ENCODE results near the gene PAPSS2. TPM values are rescaled to one million over a fixed set of nuclear protein-coding genes. Genes with fewer than 3 reads are reported as not detected.
A peak's percentile ranks its signal among the peaks of the same experiment; 100 is the strongest.

The PAPSS2 gene
- total and polyA plus RNA-seq, 2 experiments from 2014 or later = 2.4 to 6.4 TPM

GRCh38 chr10:87771871-87772500, 112.3 kb downstream of the PAPSS2 start:
- H3K4me1 ChIP-seq (ENCODE audit: low read depth) = no peaks in the 10 kb centered on the region
- DNase-seq (ENCODE audit: low read depth in 1 of 2, low spot score in 1 of 2) = peak; percentile 38 to 59
- no peaks in the 10 kb centered on the region for H3K27me3 ChIP-seq
- TF ChIP-seq, protein P1, sequence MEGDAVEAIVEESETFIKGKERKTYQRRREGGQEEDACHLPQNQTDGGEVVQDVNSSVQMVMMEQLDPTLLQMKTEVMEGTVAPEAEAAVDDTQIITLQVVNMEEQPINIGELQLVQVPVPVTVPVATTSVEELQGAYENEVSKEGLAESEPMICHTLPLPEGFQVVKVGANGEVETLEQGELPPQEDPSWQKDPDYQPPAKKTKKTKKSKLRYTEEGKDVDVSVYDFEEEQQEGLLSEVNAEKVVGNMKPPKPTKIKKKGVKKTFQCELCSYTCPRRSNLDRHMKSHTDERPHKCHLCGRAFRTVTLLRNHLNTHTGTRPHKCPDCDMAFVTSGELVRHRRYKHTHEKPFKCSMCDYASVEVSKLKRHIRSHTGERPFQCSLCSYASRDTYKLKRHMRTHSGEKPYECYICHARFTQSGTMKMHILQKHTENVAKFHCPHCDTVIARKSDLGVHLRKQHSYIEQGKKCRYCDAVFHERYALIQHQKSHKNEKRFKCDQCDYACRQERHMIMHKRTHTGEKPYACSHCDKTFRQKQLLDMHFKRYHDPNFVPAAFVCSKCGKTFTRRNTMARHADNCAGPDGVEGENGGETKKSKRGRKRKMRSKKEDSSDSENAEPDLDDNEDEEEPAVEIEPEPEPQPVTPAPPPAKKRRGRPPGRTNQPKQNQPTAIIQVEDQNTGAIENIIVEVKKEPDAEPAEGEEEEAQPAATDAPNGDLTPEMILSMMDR (IDR thresholded peaks at IDR 0.05; ENCODE audit: low read depth, low read length) = peak; percentile 48
- H3K27ac ChIP-seq = no peak overlapping the region
- H3K4me3 ChIP-seq = no peak overlapping the region
- peaks cover 34% of the 10 kb centered on the region for H3K36me3 ChIP-seq
- H3K9me3 ChIP-seq (ENCODE audit: low read depth) = no peaks in the 10 kb centered on the region

GRCh38 chr10:87775766-87776165, 116.1 kb downstream of the PAPSS2 start:
- H3K4me1 ChIP-seq (ENCODE audit: low read depth) = no peaks in the 10 kb centered on the region
- DNase-seq (ENCODE audit: low read depth in 1 of 2, low spot score in 1 of 2) = peak in 1 of 2 donors; percentile 43
- no peaks in the 10 kb centered on the region for H3K9me3 ChIP-seq (ENCODE audit: low read depth)
- H3K4me3 ChIP-seq = no peak overlapping the region
- no peaks in the 10 kb centered on the region for H3K27me3 ChIP-seq
- TF ChIP-seq, protein P1 (IDR thresholded peaks at IDR 0.05; ENCODE audit: low read depth, low read length) = no peak
- H3K27ac ChIP-seq = no peak overlapping the region
- H3K36me3 ChIP-seq = peaks cover 23% of the 10 kb centered on the region

- Histone ChIP-seq H3K4me3 (no peak overlapping the region), H3K36me3 (peaks cover 22% of the 10 kb centered on the region), H3K9me3 (ENCODE audit: low read depth) (no peaks in the 10 kb centered on the region)
Observed at GRCh38 chr10:87776328-87776727, 116.7 kb downstream of the PAPSS2 start.

GRCh38 chr10:87781545-87781944, 121.9 kb downstream of the PAPSS2 start:
- Histone ChIP-seq H3K27me3 (no peaks in the 10 kb centered on the region), H3K4me3 (no peak overlapping the region), H3K4me1 (ENCODE audit: low read depth) (no peaks in the 10 kb centered on the region), H3K27ac (no peak overlapping the region), H3K36me3 (peaks cover 59% of the 10 kb centered on the region), H3K9me3 (ENCODE audit: low read depth) (no peaks in the 10 kb centered on the region)
- TF ChIP-seq, protein P1 (IDR thresholded peaks at IDR 0.05; ENCODE audit: low read depth, low read length) = no peak
- no peak for DNase-seq (ENCODE audit: low read depth in 1 of 2, low spot score in 1 of 2)

More at GRCh38 chr10:87776328-87776727, 116.7 kb downstream of the PAPSS2 start:
- no peak for DNase-seq (ENCODE audit: low read depth in 1 of 2, low spot score in 1 of 2)
- no peak overlapping the region for H3K27ac ChIP-seq
- TF ChIP-seq, protein P1 (IDR thresholded peaks at IDR 0.05; ENCODE audit: low read depth, low read length) = no peak
- H3K27me3 ChIP-seq = no peaks in the 10 kb centered on the region
- no peaks in the 10 kb centered on the region for H3K4me1 ChIP-seq (ENCODE audit: low read depth)

DNA sequence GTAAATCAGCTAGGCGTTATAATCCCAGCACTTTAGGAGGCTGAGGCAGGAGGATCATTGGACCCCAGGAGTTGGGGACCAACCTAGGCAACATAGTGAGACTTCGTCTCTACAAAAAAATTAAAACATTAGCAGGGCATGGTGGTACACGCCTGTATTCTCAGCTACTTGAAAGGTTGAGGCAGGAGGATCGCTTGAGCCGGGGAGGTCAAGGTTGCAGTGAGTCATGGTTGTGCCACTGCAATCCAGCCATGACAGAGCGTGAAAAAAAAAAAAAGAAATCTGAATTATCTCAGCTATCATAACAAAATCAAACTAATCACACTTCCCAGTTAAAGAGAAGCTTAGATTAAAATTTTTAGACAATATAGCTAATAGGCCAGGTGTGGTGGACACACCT, 123.0 kb downstream of the PAPSS2 start:
- Histone ChIP-seq H3K4me1 (ENCODE audit: low read depth) (no peaks in the 10 kb centered on the region), H3K27ac (no peak overlapping the region), H3K27me3 (no peaks in the 10 kb centered on the region), H3K36me3 (peaks cover 56% of the 10 kb centered on the region), H3K9me3 (ENCODE audit: low read depth) (no peaks in the 10 kb centered on the region), H3K4me3 (no peak overlapping the region)
- no peak for DNase-seq (ENCODE audit: low read depth in 1 of 2, low spot score in 1 of 2)
- TF ChIP-seq, protein P1 (IDR thresholded peaks at IDR 0.05; ENCODE audit: low read depth, low read length) = no peak

All from cardiac muscle cell (in vitro differentiated cells and primary cell).